AG10803 (cell line): Measurements from ENCODE around the gene TMEM53.

Experiments
- DNase-seq: peaks from one replicate; pipeline ENCODE4 v3.0.0; 2010; ENCODE audit warnings: low read depth
- H3K4me3 ChIP-seq: 2 replicates; pipeline ENCODE4 v1.5.1; 2011; ENCODE audit warnings: mild to moderate bottlenecking, low read length, control low read depth
- TF ChIP-seq, protein P1 (sequence below): conservative IDR thresholded peaks from 2 replicates; pipeline ENCODE4 v1.5.1; 2011; ENCODE audit warnings: mild to moderate bottlenecking, low read length, control low read depth, inconsistent platforms

TMEM53 gene

GRCh38 chr1:44634606-44635189 lies 39.6 kb downstream of the TMEM53 start:
- DNase-seq = no peak
- no peak overlapping the region for H3K4me3 ChIP-seq
- TF ChIP-seq, protein P1, sequence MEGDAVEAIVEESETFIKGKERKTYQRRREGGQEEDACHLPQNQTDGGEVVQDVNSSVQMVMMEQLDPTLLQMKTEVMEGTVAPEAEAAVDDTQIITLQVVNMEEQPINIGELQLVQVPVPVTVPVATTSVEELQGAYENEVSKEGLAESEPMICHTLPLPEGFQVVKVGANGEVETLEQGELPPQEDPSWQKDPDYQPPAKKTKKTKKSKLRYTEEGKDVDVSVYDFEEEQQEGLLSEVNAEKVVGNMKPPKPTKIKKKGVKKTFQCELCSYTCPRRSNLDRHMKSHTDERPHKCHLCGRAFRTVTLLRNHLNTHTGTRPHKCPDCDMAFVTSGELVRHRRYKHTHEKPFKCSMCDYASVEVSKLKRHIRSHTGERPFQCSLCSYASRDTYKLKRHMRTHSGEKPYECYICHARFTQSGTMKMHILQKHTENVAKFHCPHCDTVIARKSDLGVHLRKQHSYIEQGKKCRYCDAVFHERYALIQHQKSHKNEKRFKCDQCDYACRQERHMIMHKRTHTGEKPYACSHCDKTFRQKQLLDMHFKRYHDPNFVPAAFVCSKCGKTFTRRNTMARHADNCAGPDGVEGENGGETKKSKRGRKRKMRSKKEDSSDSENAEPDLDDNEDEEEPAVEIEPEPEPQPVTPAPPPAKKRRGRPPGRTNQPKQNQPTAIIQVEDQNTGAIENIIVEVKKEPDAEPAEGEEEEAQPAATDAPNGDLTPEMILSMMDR = no peak

DNA sequence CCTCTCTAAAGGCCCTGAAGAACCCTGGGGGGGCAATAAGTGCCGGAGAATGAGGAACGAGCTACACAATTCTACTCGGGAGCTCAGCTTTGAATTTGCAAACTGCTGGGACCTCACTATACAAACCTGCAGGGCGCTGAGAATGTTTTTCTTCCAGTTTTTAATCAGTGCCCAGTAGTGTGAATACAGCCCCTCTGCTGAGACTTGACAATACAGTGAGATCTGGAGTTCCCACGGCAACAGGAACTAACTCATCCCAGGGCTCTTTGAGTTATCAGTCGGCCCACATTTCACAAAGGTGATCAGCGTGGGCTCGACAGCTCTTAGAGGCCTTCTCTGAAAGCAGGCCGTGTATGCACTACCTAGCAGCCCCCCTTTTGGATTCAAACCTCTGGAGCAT lies 41.7 kb downstream of the TMEM53 start:
- TF ChIP-seq, protein P1 = no peak
- H3K4me3 ChIP-seq = peak overlapping the region; percentile 70
- peak; percentile 17 for DNase-seq

DNA sequence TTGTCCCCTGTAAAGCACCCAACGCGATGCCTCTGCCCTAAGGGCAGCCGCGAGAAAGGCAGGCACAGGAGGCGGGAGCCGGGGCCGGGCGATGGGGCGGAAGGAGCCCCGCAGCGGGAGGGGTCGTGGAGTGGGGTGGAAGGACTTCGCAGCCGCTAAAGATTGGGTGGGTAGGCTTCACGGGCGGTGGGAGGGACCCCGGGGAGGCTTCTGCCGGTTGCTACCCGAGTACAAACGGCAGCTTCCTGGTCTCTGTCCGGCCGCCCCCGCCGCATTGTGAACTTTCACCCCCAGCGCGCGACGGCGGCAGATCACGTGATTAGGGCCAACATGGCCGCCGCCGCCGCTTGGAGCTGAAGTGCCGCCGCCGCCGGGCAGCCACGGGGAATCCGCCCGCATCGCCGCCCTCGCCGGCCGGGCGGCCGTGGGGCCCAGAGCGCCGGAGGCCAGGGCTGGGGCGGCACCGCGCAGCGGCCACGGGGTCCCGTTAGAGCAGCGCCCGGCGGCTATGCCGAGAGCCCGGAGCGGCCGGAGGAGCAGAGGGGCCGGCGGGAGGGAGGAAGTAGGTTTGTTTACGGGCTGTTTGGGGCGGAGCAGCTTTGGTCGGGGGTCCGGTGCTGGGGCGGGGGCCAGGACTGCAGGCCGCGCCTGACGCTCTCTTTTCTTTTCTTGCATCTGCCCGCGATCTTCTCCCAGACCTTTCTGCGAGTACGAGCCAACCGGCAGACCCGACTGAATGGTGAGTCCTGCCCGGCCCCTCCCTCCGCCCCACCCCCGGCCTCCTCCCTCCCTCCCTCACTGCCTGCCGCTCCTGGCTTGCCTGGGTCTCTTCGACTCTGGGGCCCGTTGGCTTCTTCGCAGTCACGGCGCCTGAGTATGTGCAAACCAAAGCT lies 42.4 kb downstream of the TMEM53 start:
- TF ChIP-seq, protein P1 = no peak
- peak overlapping the region; percentile 70 for H3K4me3 ChIP-seq
- peak; percentile 82 for DNase-seq

GRCh38 chr1:44631333-44631646 lies 43.0 kb downstream of the TMEM53 start:
- TF ChIP-seq, protein P1 = no peak
- H3K4me3 ChIP-seq = peak overlapping the region; percentile 59
- DNase-seq = no peak

DNA sequence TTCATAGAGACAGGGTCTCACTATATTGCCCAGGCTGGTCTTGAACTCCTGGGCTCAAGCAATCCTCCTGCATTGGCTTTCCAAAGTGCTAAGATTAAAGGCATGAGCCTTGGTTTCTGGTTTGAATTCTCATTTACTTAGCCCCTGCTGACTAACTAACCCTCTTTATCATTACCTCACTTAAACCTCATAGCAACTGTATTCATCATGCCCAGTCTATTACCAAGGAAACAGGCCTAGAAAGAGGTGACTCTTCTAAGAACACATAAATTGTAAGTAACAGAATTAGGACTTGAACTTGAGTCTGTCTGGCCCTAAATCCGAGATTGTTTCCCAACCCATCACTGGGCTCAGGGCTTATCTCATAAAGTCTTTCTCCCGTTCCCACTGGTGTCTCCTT lies 44.2 kb downstream of the TMEM53 start:
- peak; percentile 68 for DNase-seq
- no peak overlapping the region for H3K4me3 ChIP-seq
- TF ChIP-seq, protein P1 = no peak

- H3K4me3 ChIP-seq = no peak overlapping the region
- peak; percentile 99 for DNase-seq
- TF ChIP-seq, protein P1 = no peak
These were observed 45.1 kb downstream of the TMEM53 start for GRCh38 chr1:44628962-44629756.
